Panc1 (cell line): ENCODE results near the gene KATNAL2. TPM values are rescaled to one million over a fixed set of nuclear protein-coding genes. Genes with fewer than 3 reads are reported as not detected.
A peak's percentile ranks its signal among the peaks of the same experiment; 100 is the strongest.

Experiments
- ATAC-seq: fragments of 200-7000 bp; cut with Tn5 transposase; 2 replicates; pipeline ENCODE4 v1.9.1; 2020; ENCODE audit warnings: mild to moderate bottlenecking, moderate library complexity
- BruUV-seq: library from RNA; stranded (reverse); fragments of 400-500 nt; replicated peaks from 2 replicates; lab custom pipeline; 2021; lab: Mats Ljungman, UMichigan
- CTCF ChIA-PET: fragments of 300-600 bp; sonication (Branson Sonifier 250); formaldehyde crosslinking; loops from one replicate; lab custom pipeline; 2022; ENCODE audit warnings: antibody characterized with exemption; lab: Charles Lee
- POLR2A ChIA-PET: fragments of 300-600 bp; sonication (Branson Sonifier 250); formaldehyde crosslinking; loops from one replicate; lab custom pipeline; 2022; ENCODE audit warnings: antibody characterized with exemption; lab: Charles Lee
- DNase-seq: peaks from one replicate; pipeline ENCODE4 v3.0.0-alpha.2; 2010; ENCODE audit warnings: low read depth, low spot score
- H3K27ac ChIP-seq: 2 replicates; pipeline ENCODE4 v1.5.1; 2011; ENCODE audit warnings: mild to moderate bottlenecking, low read length, inconsistent platforms
- H3K27me3 ChIP-seq: fragments of 200-500 bp; sonication (Bioruptor generic); 2 replicates; pipeline ENCODE4 v1.6.0; 2014; ENCODE audit warnings: low read length, inconsistent platforms; ENCODE audit not compliant: control insufficient read depth, insufficient read depth
- H3K36me3 ChIP-seq: fragments of 200-500 bp; sonication (Bioruptor generic); 2 replicates; pipeline ENCODE4 v1.5.1; 2014; ENCODE audit warnings: inconsistent platforms, mild to moderate bottlenecking, low read length, moderate library complexity; ENCODE audit not compliant: control insufficient read depth, insufficient read depth
- H3K4me1 ChIP-seq: 2 replicates; pipeline ENCODE4 v1.5.1; 2011; ENCODE audit warnings: inconsistent platforms, mild to moderate bottlenecking, low read length, moderate library complexity; ENCODE audit not compliant: control insufficient read depth, insufficient read depth
- H3K4me3 ChIP-seq, 2 experiments: 2 replicates each; pipeline ENCODE4 v1.5.1; 2011 to 2012; ENCODE audit warnings: low read depth in 2 of 2, low read length in 2 of 2, mild to moderate bottlenecking in 2 of 2, inconsistent platforms in 1 of 2, moderate library complexity in 1 of 2
- H3K9me3 ChIP-seq: fragments of 200-500 bp; sonication (Bioruptor generic); 2 replicates; pipeline ENCODE4 v1.5.1; 2014; ENCODE audit warnings: low read depth, mild to moderate bottlenecking, inconsistent platforms, low read length, moderate library complexity; ENCODE audit not compliant: control insufficient read depth, insufficient read depth
- POLR2AphosphoS5 ChIP-seq: IDR thresholded peaks from 2 replicates; pipeline ENCODE4 v1.6.1; 2012; ENCODE audit warnings: mild to moderate bottlenecking, low read depth, low read length, moderate library complexity
- SIN3A ChIP-seq: IDR thresholded peaks from 2 replicates; pipeline ENCODE4 v1.6.1; 2012; ENCODE audit warnings: low read depth, mild to moderate bottlenecking, low read length, moderate library complexity, borderline replicate concordance; ENCODE audit not compliant: insufficient read depth
- TCF7L2 ChIP-seq: IDR thresholded peaks from 2 replicates; pipeline ENCODE4 v1.6.1; 2011; ENCODE audit warnings: mild to moderate bottlenecking, low read depth, low read length, inconsistent platforms
- in situ Hi-C: cut with HindIII; loops from 2 replicates; pipeline ENCODE4 v1.10.0; 2016; ENCODE audit warnings: low sequenced_read_pairs, low pct_unique_long_range_greater_than_20kb
- intact Hi-C: fragments of 100-400 bp; cut with micrococcal nuclease; formaldehyde crosslinking; loops from one replicate; pipeline ENCODE4 v1.10.0; 2022; ENCODE audit not compliant: unreplicated experiment
- total RNA-seq: library from RNA; stranded (reverse); gene quantifications from one replicate; pipeline ENCODE4 v1.2.1, GENCODE V29; 2021; ENCODE audit not compliant: unreplicated experiment
- TF ChIP-seq, protein P1 (sequence below): fragments of 450-650 bp; IDR thresholded peaks from 2 replicates; pipeline ENCODE4 v1.5.1; 2017; ENCODE audit warnings: mild to moderate bottlenecking
- TF ChIP-seq, protein P2 (sequence below), 2 experiments: IDR thresholded peaks; 2 replicates each; pipeline ENCODE4 v1.6.1; 2011 to 2012; ENCODE audit warnings: low read depth in 2 of 2, control low read depth in 1 of 2, low read length in 1 of 2, mild to moderate bottlenecking in 1 of 2, moderate library complexity in 1 of 2; ENCODE audit not compliant: insufficient read depth in 1 of 2

Gene KATNAL2
- total RNA-seq, 1 experiment from 2014 or later, result 2.6 TPM

DNA sequence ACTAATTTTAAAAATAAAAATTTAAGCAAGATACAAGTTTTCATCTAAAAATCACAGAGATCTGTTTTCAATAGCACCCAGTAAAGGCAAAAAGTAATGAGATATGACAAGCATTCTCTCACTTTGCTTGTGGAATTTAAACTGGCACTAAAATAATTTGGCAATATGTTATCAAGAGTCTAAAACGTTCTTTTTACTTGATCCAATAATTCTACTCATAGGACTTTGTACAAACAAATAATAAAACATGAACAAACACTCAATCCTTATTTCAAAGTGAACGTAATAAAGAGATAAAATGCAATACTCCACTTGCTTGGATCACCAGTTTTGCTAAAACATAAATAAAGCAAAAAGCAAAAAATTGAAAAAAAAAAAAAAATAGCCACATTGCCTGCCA lies 30.5 kb upstream of the KATNAL2 start:
- TF ChIP-seq, protein P1, sequence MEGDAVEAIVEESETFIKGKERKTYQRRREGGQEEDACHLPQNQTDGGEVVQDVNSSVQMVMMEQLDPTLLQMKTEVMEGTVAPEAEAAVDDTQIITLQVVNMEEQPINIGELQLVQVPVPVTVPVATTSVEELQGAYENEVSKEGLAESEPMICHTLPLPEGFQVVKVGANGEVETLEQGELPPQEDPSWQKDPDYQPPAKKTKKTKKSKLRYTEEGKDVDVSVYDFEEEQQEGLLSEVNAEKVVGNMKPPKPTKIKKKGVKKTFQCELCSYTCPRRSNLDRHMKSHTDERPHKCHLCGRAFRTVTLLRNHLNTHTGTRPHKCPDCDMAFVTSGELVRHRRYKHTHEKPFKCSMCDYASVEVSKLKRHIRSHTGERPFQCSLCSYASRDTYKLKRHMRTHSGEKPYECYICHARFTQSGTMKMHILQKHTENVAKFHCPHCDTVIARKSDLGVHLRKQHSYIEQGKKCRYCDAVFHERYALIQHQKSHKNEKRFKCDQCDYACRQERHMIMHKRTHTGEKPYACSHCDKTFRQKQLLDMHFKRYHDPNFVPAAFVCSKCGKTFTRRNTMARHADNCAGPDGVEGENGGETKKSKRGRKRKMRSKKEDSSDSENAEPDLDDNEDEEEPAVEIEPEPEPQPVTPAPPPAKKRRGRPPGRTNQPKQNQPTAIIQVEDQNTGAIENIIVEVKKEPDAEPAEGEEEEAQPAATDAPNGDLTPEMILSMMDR, result no peak
- TF ChIP-seq, protein P2, sequence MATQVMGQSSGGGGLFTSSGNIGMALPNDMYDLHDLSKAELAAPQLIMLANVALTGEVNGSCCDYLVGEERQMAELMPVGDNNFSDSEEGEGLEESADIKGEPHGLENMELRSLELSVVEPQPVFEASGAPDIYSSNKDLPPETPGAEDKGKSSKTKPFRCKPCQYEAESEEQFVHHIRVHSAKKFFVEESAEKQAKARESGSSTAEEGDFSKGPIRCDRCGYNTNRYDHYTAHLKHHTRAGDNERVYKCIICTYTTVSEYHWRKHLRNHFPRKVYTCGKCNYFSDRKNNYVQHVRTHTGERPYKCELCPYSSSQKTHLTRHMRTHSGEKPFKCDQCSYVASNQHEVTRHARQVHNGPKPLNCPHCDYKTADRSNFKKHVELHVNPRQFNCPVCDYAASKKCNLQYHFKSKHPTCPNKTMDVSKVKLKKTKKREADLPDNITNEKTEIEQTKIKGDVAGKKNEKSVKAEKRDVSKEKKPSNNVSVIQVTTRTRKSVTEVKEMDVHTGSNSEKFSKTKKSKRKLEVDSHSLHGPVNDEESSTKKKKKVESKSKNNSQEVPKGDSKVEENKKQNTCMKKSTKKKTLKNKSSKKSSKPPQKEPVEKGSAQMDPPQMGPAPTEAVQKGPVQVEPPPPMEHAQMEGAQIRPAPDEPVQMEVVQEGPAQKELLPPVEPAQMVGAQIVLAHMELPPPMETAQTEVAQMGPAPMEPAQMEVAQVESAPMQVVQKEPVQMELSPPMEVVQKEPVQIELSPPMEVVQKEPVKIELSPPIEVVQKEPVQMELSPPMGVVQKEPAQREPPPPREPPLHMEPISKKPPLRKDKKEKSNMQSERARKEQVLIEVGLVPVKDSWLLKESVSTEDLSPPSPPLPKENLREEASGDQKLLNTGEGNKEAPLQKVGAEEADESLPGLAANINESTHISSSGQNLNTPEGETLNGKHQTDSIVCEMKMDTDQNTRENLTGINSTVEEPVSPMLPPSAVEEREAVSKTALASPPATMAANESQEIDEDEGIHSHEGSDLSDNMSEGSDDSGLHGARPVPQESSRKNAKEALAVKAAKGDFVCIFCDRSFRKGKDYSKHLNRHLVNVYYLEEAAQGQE (IDR thresholded peaks at IDR 0.05; ENCODE audit: insufficient read depth in 1 of 2, low read depth in 2 of 2, low read length in 1 of 2), result no peak
- TF ChIP-seq TCF7L2 (no peak), SIN3A (no peak), POLR2AphosphoS5 (no peak)
- Histone ChIP-seq H3K36me3 (no peaks in the 10 kb centered on the region), H3K4me1 (no peaks in the 10 kb centered on the region), H3K27me3 (no peaks in the 10 kb centered on the region), H3K4me3 (no peak overlapping the region), H3K9me3 (peaks cover 12% of the 10 kb centered on the region; the same call in 1 of the 2 replicates), H3K27ac (no peak overlapping the region)
- no peak for DNase-seq
- ChIA-PET CTCF (no interaction called here), POLR2A (no interaction called here)
- in situ Hi-C loops, result no loop called here
- BruUV-seq, result no TSS peak
- ATAC-seq, result no peak
- intact Hi-C loops, result no loop called here

DNA sequence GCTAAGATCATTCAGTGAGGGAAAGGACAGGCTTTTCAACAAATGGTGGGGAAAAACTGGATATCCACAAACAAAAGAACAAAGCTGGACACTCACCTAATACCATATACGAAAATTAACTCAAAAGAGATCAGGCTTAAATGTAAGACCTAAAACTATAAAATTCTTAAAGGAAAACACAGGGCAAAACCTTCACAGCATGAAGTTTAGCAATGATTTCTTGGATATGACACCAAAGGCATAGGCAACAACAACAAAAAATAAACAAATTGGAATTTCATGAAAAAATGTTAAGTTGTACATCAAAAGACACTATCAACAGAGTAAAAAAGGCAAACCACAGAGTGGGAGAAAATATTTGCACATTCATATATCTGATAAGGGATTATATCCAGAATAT lies 28.4 kb upstream of the KATNAL2 start:
- ATAC-seq (no peak), DNase-seq (no peak)
- in situ Hi-C loops (no loop called here), intact Hi-C loops (no loop called here)
- ChIA-PET POLR2A (no interaction called here), CTCF (no interaction called here)
- TF ChIP-seq, protein P1, result no peak
- no peak for TF ChIP-seq POLR2AphosphoS5
- TF ChIP-seq TCF7L2, result no peak
- TF ChIP-seq, protein P2 (IDR thresholded peaks at IDR 0.05; ENCODE audit: insufficient read depth in 1 of 2, low read depth in 2 of 2, low read length in 1 of 2), result no peak
- TF ChIP-seq SIN3A, result no peak
- no peak overlapping the region for H3K4me3 ChIP-seq
- H3K9me3 ChIP-seq, result peaks cover 12% of the 10 kb centered on the region; the same call in 1 of the 2 replicates
- H3K27me3 ChIP-seq, result no peaks in the 10 kb centered on the region
- no peaks in the 10 kb centered on the region; the same call in 1 of the 2 replicates for H3K4me1 ChIP-seq
- TSS peak; percentile 20 for BruUV-seq
- no peaks in the 10 kb centered on the region for H3K36me3 ChIP-seq
- H3K27ac ChIP-seq, result no peak overlapping the region
